ENCODE data around the gene TIMM21. TPM values are rescaled to one million over a fixed set of nuclear protein-coding genes. Genes with fewer than 3 reads are reported as not detected.

The TIMM21 gene
- total and polyA plus RNA-seq, 3 donors from 2014 or later: 27.8 to 34.3 (median 33.0) TPM

DNA sequence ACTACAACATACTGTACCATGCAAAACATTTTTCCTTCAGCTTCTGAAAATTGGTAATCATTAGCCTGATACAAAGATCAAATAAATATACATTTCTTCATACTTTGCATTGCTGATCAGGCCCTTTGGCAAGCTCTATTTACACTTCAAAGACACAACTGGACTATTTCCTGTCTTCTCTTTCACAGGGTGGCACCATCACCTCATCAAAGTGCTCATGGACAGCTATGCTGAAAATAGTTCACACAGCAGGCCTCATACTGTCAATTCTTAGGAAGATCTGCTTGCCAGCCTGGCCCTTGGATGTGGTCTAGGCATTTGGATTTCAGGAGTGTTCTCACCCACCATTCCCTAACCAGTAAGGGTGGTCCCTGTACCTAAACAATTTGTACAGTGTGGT lies 34.6 kb upstream of the TIMM21 start:
- H3K4me3 ChIP-seq: no peak overlapping the region
- intact Hi-C loops (cut with DNase I; ENCODE audit: low total_unique reads): no loop called here
- TF ChIP-seq, protein P1, sequence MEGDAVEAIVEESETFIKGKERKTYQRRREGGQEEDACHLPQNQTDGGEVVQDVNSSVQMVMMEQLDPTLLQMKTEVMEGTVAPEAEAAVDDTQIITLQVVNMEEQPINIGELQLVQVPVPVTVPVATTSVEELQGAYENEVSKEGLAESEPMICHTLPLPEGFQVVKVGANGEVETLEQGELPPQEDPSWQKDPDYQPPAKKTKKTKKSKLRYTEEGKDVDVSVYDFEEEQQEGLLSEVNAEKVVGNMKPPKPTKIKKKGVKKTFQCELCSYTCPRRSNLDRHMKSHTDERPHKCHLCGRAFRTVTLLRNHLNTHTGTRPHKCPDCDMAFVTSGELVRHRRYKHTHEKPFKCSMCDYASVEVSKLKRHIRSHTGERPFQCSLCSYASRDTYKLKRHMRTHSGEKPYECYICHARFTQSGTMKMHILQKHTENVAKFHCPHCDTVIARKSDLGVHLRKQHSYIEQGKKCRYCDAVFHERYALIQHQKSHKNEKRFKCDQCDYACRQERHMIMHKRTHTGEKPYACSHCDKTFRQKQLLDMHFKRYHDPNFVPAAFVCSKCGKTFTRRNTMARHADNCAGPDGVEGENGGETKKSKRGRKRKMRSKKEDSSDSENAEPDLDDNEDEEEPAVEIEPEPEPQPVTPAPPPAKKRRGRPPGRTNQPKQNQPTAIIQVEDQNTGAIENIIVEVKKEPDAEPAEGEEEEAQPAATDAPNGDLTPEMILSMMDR (IDR thresholded peaks at IDR 0.05): no peak
- no peak for TF ChIP-seq POLR2A (IDR thresholded peaks at IDR 0.05)
- H3K27me3 ChIP-seq: no peaks in the 10 kb centered on the region
- no peaks in the 10 kb centered on the region for H3K4me1 ChIP-seq
- H3K27ac ChIP-seq: no peak overlapping the region
- no peaks in the 10 kb centered on the region for H3K36me3 ChIP-seq (ENCODE audit: low read depth, missing control alignments)
- H3K9me3 ChIP-seq: no peaks in the 10 kb centered on the region
- no peak for DNase-seq

DNA sequence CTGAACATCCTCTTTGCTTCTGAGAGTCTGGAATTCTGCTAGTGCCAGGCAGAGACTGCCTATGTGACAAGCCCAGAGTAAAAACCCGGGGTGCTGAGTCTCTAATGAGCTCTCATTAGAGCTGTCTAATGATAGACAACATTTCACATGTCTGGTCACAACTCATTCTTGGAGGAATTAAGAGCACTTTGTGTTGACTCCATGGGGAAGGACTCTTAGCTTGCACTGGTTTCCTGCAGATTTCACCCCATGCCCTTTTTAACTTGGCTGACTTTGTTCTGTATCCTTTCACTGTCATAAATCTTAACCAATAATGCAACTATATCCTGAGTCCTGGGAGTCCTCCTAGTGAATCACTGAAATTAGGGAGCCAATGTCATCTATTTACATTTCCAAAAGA lies 34.2 kb upstream of the TIMM21 start:
- TF ChIP-seq, protein P1 (IDR thresholded peaks at IDR 0.05): no peak
- no peak for TF ChIP-seq POLR2A (IDR thresholded peaks at IDR 0.05)
- Histone ChIP-seq H3K4me1 (no peaks in the 10 kb centered on the region), H3K27ac (no peak overlapping the region), H3K4me3 (no peak overlapping the region), H3K36me3 (ENCODE audit: low read depth, missing control alignments) (no peaks in the 10 kb centered on the region), H3K9me3 (no peaks in the 10 kb centered on the region), H3K27me3 (no peaks in the 10 kb centered on the region)
- DNase-seq: no peak
- intact Hi-C loops (cut with DNase I; ENCODE audit: low total_unique reads): no loop called here
- 42 to 71% methylated on average over 1 of the region's 1 CpG for WGBS, 2 donors

GRCh38 chr18:74115046-74115445 lies 33.3 kb upstream of the TIMM21 start:
- intact Hi-C loops (cut with DNase I; ENCODE audit: low total_unique reads): no loop called here
- no peak overlapping the region for H3K27ac ChIP-seq

GRCh38 chr18:74116633-74117554 lies 31.4 kb upstream of the TIMM21 start:
- intact Hi-C loops (cut with DNase I; ENCODE audit: low total_unique reads): no loop called here
- TF ChIP-seq, protein P1 (IDR thresholded peaks at IDR 0.05): peak in 2 of 3 experiments; percentile 25 to 53
- no peak for TF ChIP-seq POLR2A (IDR thresholded peaks at IDR 0.05)
- no peaks in the 10 kb centered on the region for H3K27me3 ChIP-seq
- no peaks in the 10 kb centered on the region for H3K9me3 ChIP-seq
- no peaks in the 10 kb centered on the region for H3K36me3 ChIP-seq (ENCODE audit: low read depth, missing control alignments)
- no peak overlapping the region for H3K4me3 ChIP-seq
- WGBS, 2 donors: 48 to 50% methylated on average over 9 of the region's 9 CpGs
- DNase-seq: peak; percentile 37
- no peaks in the 10 kb centered on the region for H3K4me1 ChIP-seq
- no peak overlapping the region for H3K27ac ChIP-seq

More at GRCh38 chr18:74115046-74115445, 33.3 kb upstream of the TIMM21 start:
- 55 to 75% methylated on average over 4 of the region's 4 CpGs for WGBS, 2 donors
- TF ChIP-seq, protein P1 (IDR thresholded peaks at IDR 0.05): no peak
- no peak for TF ChIP-seq POLR2A (IDR thresholded peaks at IDR 0.05)
- DNase-seq: no peak
- H3K9me3 ChIP-seq: no peaks in the 10 kb centered on the region
- no peaks in the 10 kb centered on the region for H3K36me3 ChIP-seq (ENCODE audit: low read depth, missing control alignments)
- no peaks in the 10 kb centered on the region for H3K4me1 ChIP-seq
- no peaks in the 10 kb centered on the region for H3K27me3 ChIP-seq
- no peak overlapping the region for H3K4me3 ChIP-seq
